ENCODE results near the gene COG5. TPM values are rescaled to one million over a fixed set of nuclear protein-coding genes. Genes with fewer than 3 reads are reported as not detected.

COG5 gene
- total RNA-seq, 1 experiment from 2014 or later = 20.2 TPM

- no peaks in the 10 kb centered on the region for H3K79me1 ChIP-seq (ENCODE audit: insufficient read depth, low read depth, low read length, poor library complexity, severe bottlenecking)
- Mint-ChIP-seq H3K36me3 (ENCODE audit: insufficient read depth in 1 of 3, low read depth in 3 of 3) (peaks cover 0 to 10% (median 1%) of the 10 kb centered on the region in 3 experiments; a peak in 5 of 7 replicates), H3K4me3 (peak overlapping the region in 1 of 2 experiments; percentile 89; a peak in 2 of 5 replicates), H3K27ac (0 out of 7 replicates have a peak overlapping the region, but pooled peaks of 1 of the 3 experiments have one; percentile 57), H3K9me3 (no peaks in the 10 kb centered on the region), H3K4me1 (no peaks in the 10 kb centered on the region), H3K27me3 (ENCODE audit: low read depth) (no peaks in the 10 kb centered on the region)
- no peak for TF ChIP-seq CTCF (conservative IDR thresholded peaks at IDR 0.05)
- H3K4me1 ChIP-seq (ENCODE audit: insufficient read depth, low read length) = no peaks in the 10 kb centered on the region
- H2BK15ac ChIP-seq (ENCODE audit: low read depth, low read length) = no peak overlapping the region
- H3K14ac ChIP-seq (ENCODE audit: insufficient read depth, low read length) = no peak overlapping the region
- H2AK5ac ChIP-seq (ENCODE audit: insufficient read length, low read length) = no peak overlapping the region
- no peak overlapping the region for H2BK20ac ChIP-seq (ENCODE audit: low read depth, low read length, poor library complexity, severe bottlenecking)
- H3K9ac ChIP-seq (ENCODE audit: extremely low read depth, insufficient read length, low read length) = no peak overlapping the region
- H2BK120ac ChIP-seq (ENCODE audit: low read depth, low read length, poor library complexity, severe bottlenecking) = no peak overlapping the region
- no peaks in the 10 kb centered on the region for H4K20me1 ChIP-seq (ENCODE audit: control insufficient read depth, insufficient read depth, insufficient read length)
- H3T11ph ChIP-seq (ENCODE audit: low read length) = no peak overlapping the region
- no CpG with 5 or more reads among the region's 5 CpGs for WGBS (ENCODE audit: extremely low coverage, insufficient read length, low lambda C conversion rate)
- H3K56ac ChIP-seq (ENCODE audit: insufficient read length, low read depth, low read length) = no peak overlapping the region
- no peak overlapping the region for H3K27ac ChIP-seq (ENCODE audit: insufficient read length, low read depth, low read length)
- no peak overlapping the region for H2AFZ ChIP-seq (ENCODE audit: low read length)
- no peaks in the 10 kb centered on the region for H3K27me3 ChIP-seq (ENCODE audit: insufficient read depth, low read length)
- H2BK5ac ChIP-seq (ENCODE audit: insufficient read length, low read length) = no peak overlapping the region
- no peak for DNase-seq
- H3K18ac ChIP-seq (ENCODE audit: insufficient read length, low read depth, low read length) = no peak overlapping the region
- H3K23ac ChIP-seq (ENCODE audit: insufficient read length, low read depth, low read length) = no peak overlapping the region
- no peak overlapping the region for H4K91ac ChIP-seq (ENCODE audit: insufficient read length, low read depth, low read length)
- no peak overlapping the region for H2BK12ac ChIP-seq (ENCODE audit: insufficient read length, low read depth, low read length)
- peaks cover 4% of the 10 kb centered on the region for H3K23me2 ChIP-seq (ENCODE audit: insufficient read length, low read depth, low read length, poor library complexity, severe bottlenecking)
- H4K5ac ChIP-seq (ENCODE audit: insufficient read length, low read depth, low read length) = no peak overlapping the region
- no peak overlapping the region for H4K8ac ChIP-seq (replicated peaks; ENCODE audit: insufficient read length, low read depth, low read length)
- no peaks in the 10 kb centered on the region for H3K9me3 ChIP-seq (ENCODE audit: control insufficient read depth, low read depth, low read length)
- no peak overlapping the region for H3K4me2 ChIP-seq (ENCODE audit: insufficient read depth, insufficient read length, low read length)
- no peaks in the 10 kb centered on the region for H3K79me2 ChIP-seq (ENCODE audit: insufficient read depth, low read length)
- H3K4ac ChIP-seq (ENCODE audit: low read depth, low read length) = no peak overlapping the region
Measured at GRCh38 chr7:107581387-107582013, 17.8 kb upstream of the COG5 start.

Measured in H9 (cell line).